Upper lobe of left lung (tissue), 6 donors: ENCODE results near the gene OXT. TPM values are rescaled to one million over a fixed set of nuclear protein-coding genes. Genes with fewer than 3 reads are reported as not detected.

ENCODE experiments used
- ATAC-seq, 2 donors: fragments of 200-7000 bp; cut with Tn5 transposase; one replicate each; pipeline ENCODE4 v1.9.1; 2022; ENCODE audit warnings: mild to moderate bottlenecking in 2 of 2, moderate library complexity in 2 of 2; ENCODE audit not compliant: low FRiP score in 2 of 2
- DNase-seq, 2 donors: peaks; one replicate each; pipeline ENCODE4 v3.0.0-alpha.2; 2019 to 2020
- H3K27ac ChIP-seq, 4 donors: fragments of 200-600 bp; sonication (generic); one replicate each; pipeline ENCODE4 v1.5.1; 2016 to 2019
- H3K27me3 ChIP-seq, 4 donors: fragments of 200-600 bp; sonication (generic); one replicate each; pipeline ENCODE4 v1.5.1; 2017 to 2019
- H3K36me3 ChIP-seq, 4 donors: fragments of 200-600 bp; sonication (generic); one replicate each; pipeline ENCODE4 v1.5.1; 2016 to 2019
- H3K4me1 ChIP-seq, 4 donors: fragments of 200-600 bp; sonication (generic); one replicate each; pipeline ENCODE4 v1.5.1; 2018 to 2019
- H3K4me3 ChIP-seq, 4 donors: fragments of 200-600 bp; sonication (generic); one replicate each; pipeline ENCODE4 v1.5.1; 2017 to 2019; ENCODE audit warnings: mild to moderate bottlenecking in 2 of 4, moderate library complexity in 1 of 4
- H3K9me3 ChIP-seq, 4 donors: fragments of 200-600 bp; sonication (generic); one replicate each; pipeline ENCODE4 v1.5.1; 2018 to 2019
- EP300 ChIP-seq, 4 donors: sonication (generic); formaldehyde crosslinking; IDR thresholded peaks; one replicate each; pipeline ENCODE4 v1.5.1; 2017; ENCODE audit warnings: antibody characterized with exemption in 4 of 4, control low read depth in 2 of 4
- POLR2A ChIP-seq, 4 donors: fragments of 450-650 bp; IDR thresholded peaks; one replicate each; pipeline ENCODE4 v1.5.1; 2016 to 2017; ENCODE audit warnings: antibody characterized with exemption in 4 of 4, mild to moderate bottlenecking in 2 of 4
- POLR2AphosphoS5 ChIP-seq, 2 donors: sonication (generic); formaldehyde crosslinking; IDR thresholded peaks; one replicate each; pipeline ENCODE4 v1.5.1; 2017; ENCODE audit warnings: antibody characterized with exemption in 2 of 2
- WGBS, 2 donors: methylation state at CpG; one replicate each; pipeline ENCODE4 v1.1.5; 2017 to 2018; 5-methylcytosine and 5-hydroxymethylcytosine counted together
- total RNA-seq, 6 donors: library from RNA; depleted of rRNA in 4 of 6; stranded (reverse); fragments of >200 nt in 4 of 6; gene quantifications; one replicate each; pipeline versions ENCODE4 v1.1.0 to v1.2.1, GENCODE V29; 2016 to 2021
- TF ChIP-seq, protein P1 (sequence below), 6 experiments: fragments of 450-650 bp in 4 of 6; fragments of 200-600 bp in 2 of 6; sonication (generic) in 2 of 6; IDR thresholded peaks; one replicate each; pipeline ENCODE4 v1.5.1; 2016 to 2019; ENCODE audit warnings: antibody characterized with exemption in 6 of 6
- donor health status: DM: no; HTN: no; CAD: no; lungs with moderate emphysema.
- donor health status: DM: no; HTN: yes; CAD: no; lungs with severe emphysema.

The OXT gene
- total RNA-seq, 6 donors from 2014 or later = 2.7 TPM; not detected in 5

DNA sequence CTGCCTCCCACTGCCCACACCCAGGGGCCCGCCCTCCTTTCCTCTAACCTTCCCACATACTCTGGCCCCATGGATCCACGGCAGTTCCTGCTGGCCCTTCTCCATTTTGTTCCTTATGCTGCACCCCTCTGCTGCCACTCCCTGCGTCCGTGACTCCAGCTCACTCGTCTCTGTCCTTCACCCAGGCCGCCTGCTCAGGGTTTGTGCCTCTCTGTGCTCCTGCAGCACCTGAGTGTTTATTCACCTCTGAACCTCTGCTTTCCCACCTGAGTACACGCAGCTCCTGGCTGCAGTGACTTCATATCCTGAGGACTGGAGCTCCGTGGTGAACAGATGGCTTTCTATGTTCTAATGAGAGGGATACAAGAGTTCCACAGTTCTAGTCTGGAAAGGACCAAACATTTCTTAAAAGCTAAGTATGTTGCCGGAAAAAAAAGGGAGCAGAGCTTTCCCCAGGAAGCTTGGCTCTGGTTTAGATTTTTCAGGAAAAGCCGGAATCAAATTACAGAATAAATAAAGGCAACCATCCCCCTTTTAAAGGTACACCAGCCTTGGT, 29.5 kb upstream of the OXT start:
- TF ChIP-seq POLR2AphosphoS5 (IDR thresholded peaks at IDR 0.05) (no peak), POLR2A (IDR thresholded peaks at IDR 0.05) (no peak), EP300 (IDR thresholded peaks at IDR 0.05) (no peak)
- TF ChIP-seq, protein P1, sequence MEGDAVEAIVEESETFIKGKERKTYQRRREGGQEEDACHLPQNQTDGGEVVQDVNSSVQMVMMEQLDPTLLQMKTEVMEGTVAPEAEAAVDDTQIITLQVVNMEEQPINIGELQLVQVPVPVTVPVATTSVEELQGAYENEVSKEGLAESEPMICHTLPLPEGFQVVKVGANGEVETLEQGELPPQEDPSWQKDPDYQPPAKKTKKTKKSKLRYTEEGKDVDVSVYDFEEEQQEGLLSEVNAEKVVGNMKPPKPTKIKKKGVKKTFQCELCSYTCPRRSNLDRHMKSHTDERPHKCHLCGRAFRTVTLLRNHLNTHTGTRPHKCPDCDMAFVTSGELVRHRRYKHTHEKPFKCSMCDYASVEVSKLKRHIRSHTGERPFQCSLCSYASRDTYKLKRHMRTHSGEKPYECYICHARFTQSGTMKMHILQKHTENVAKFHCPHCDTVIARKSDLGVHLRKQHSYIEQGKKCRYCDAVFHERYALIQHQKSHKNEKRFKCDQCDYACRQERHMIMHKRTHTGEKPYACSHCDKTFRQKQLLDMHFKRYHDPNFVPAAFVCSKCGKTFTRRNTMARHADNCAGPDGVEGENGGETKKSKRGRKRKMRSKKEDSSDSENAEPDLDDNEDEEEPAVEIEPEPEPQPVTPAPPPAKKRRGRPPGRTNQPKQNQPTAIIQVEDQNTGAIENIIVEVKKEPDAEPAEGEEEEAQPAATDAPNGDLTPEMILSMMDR (IDR thresholded peaks at IDR 0.05) = no peak
- Histone ChIP-seq H3K4me3 (peak overlapping the region in 1 of 4 donors; percentile 17), H3K4me1 (peaks cover 11 to 27% (median 18%) of the 10 kb centered on the region in 4 donors), H3K27ac (peak overlapping the region; percentile 25 to 69 (median 52)), H3K9me3 (no peaks in the 10 kb centered on the region), H3K36me3 (peaks cover 0 to 39% (median 33%) of the 10 kb centered on the region in 4 donors), H3K27me3 (no peaks in the 10 kb centered on the region)
- peak in 1 of 2 donors; percentile 33 for DNase-seq
- WGBS, 2 donors = 46 to 47% methylated on average over 10 of the region's 10 CpGs
- ATAC-seq = no peak

DNA sequence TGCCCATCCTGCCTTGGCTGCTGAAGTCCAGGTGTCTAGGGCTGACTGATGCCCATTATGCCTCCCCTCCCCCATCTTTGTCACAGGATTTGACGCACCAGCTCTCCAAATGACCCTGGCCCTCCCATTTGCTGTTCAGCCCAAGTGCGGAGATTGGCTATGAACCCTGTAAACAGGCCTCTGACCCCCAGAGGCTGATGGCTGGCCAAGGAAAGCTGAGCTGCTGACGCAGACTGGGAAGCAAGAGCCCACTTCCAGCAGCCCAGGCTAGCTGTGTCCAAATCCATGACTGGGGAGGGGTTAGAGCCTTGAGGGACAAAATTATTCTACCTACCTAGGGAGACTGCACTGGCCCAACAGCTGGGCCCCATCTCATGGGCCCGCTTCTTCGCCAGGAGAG, 28.8 kb upstream of the OXT start:
- H3K9me3 ChIP-seq = no peaks in the 10 kb centered on the region
- peaks cover 15 to 34% (median 25%) of the 10 kb centered on the region in 4 donors for H3K4me1 ChIP-seq
- no peak for TF ChIP-seq POLR2AphosphoS5 (IDR thresholded peaks at IDR 0.05)
- TF ChIP-seq EP300 (IDR thresholded peaks at IDR 0.05) = no peak
- TF ChIP-seq, protein P1 (IDR thresholded peaks at IDR 0.05) = no peak
- no peak for TF ChIP-seq POLR2A (IDR thresholded peaks at IDR 0.05)
- no peak overlapping the region for H3K4me3 ChIP-seq
- ATAC-seq (no peak), DNase-seq (no peak)
- no peaks in the 10 kb centered on the region for H3K27me3 ChIP-seq
- WGBS, 2 donors = 86% methylated on average over 5 of the region's 5 CpGs; no CpG with 5 or more reads in 1 of the 2 donors
- peaks cover 0 to 34% (median 28%) of the 10 kb centered on the region in 4 donors for H3K36me3 ChIP-seq
- peak overlapping the region in 3 of 4 donors; percentile 12 to 69 (median 57) for H3K27ac ChIP-seq

DNA sequence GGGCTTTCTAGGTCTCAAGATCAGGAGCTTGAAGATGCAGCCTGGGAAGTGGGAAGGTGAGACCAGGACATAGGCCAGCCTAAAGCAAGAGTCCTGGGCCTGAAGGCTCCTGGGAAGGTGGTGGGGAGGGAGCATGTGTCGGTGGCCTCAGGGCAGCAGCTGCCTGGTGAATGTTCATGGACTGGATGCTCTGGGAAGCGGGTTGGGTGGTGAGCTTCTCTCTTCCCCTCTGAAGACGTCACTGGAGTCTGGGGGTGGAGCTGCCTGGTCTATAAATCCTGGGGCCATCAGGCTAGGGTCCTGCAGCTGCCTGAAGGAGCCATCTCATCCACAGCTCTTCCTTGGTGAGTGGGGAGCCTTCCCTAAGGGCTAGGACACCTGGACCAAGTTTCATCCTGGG, 28.1 kb upstream of the OXT start, which contains the start of gene GNRH2:
TSS of gene GNRH2 (plus strand) at position 301 of the 400 bp plus-strand sequence. CDS start 793 bp downstream, outside the sequence.
- TF ChIP-seq EP300 (IDR thresholded peaks at IDR 0.05) (no peak), POLR2A (IDR thresholded peaks at IDR 0.05) (no peak), POLR2AphosphoS5 (IDR thresholded peaks at IDR 0.05) (no peak)
- TF ChIP-seq, protein P1 (IDR thresholded peaks at IDR 0.05) = no peak
- no peak for DNase-seq
- Histone ChIP-seq H3K4me1 (peaks cover 16 to 36% (median 27%) of the 10 kb centered on the region in 4 donors), H3K36me3 (peaks cover 0 to 34% (median 27%) of the 10 kb centered on the region in 4 donors), H3K4me3 (no peak within 1 kb of the TSS), H3K9me3 (no peaks in the 10 kb centered on the region), H3K27me3 (no peaks in the 10 kb centered on the region), H3K27ac (peak within 1 kb of the TSS in 3 of 4 donors; percentile 12 to 95 (median 57))
- ATAC-seq = no peak
- WGBS, 2 donors = 74 to 83% methylated on average over 1 to 3 of the region's 3 CpGs

DNA sequence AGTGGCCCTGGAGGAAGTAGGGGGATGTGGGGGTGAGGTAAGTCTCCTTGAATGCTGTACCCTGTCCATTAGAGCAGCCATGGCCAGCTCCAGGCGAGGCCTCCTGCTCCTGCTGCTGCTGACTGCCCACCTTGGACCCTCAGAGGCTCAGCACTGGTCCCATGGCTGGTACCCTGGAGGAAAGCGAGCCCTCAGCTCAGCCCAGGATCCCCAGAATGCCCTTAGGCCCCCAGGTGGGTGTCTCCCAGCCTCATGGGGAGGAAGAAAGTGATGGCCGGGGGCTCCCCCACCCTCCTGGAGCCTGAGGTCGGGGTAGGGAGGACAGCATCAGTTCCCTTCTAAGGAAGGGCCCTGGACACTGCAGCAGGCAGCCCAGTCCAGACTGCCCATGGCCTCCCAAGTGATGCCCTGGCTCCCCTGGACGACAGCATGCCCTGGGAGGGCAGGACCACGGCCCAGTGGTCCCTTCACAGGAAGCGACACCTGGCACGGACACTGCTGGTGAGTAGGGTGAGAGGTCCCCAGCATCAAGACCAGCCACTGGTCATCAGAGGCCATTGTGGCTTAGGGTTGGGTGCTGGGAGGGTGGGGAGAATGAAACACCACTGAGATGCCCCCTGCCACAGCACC, 27.0 kb upstream of the OXT start:
- DNase-seq (no peak), ATAC-seq (no peak)
- peaks cover 16 to 36% (median 27%) of the 10 kb centered on the region in 4 donors for H3K4me1 ChIP-seq
- 100% methylated on average over 8 of the region's 8 CpGs; no CpG with 5 or more reads in 1 of the 2 donors for WGBS, 2 donors
- H3K36me3 ChIP-seq = peaks cover 0 to 34% (median 24%) of the 10 kb centered on the region in 4 donors
- H3K9me3 ChIP-seq = no peaks in the 10 kb centered on the region
- TF ChIP-seq POLR2AphosphoS5 (IDR thresholded peaks at IDR 0.05) (no peak), EP300 (IDR thresholded peaks at IDR 0.05) (no peak), POLR2A (IDR thresholded peaks at IDR 0.05) (no peak)
- TF ChIP-seq, protein P1 (IDR thresholded peaks at IDR 0.05) = no peak
- H3K27me3 ChIP-seq = no peaks in the 10 kb centered on the region
- peak overlapping the region in 1 of 4 donors; percentile 98 for H3K4me3 ChIP-seq
- H3K27ac ChIP-seq = peak overlapping the region in 1 of 4 donors; percentile 95
